NT2/D1 (cell line): ENCODE measurements around the gene TAPBPL.

Source experiments
- DNase-seq: peaks from one replicate; pipeline ENCODE4 v3.0.0-alpha.2; 2011; ENCODE audit warnings: low read depth, low spot score
- H3K27me3 ChIP-seq: 2 replicates; pipeline ENCODE4 v1.6.0; 2011; ENCODE audit warnings: mild to moderate bottlenecking; ENCODE audit not compliant: insufficient read length, insufficient read depth
- H3K36me3 ChIP-seq: 2 replicates; pipeline ENCODE4 v1.6.1; 2011; ENCODE audit warnings: mild to moderate bottlenecking, low read length, mixed read lengths; ENCODE audit not compliant: insufficient read depth, insufficient read length
- H3K4me1 ChIP-seq: 2 replicates; pipeline ENCODE4 v1.5.1; 2011; ENCODE audit not compliant: insufficient read depth, insufficient read length
- H3K4me3 ChIP-seq: 2 replicates; pipeline ENCODE4 v1.5.1; 2011; ENCODE audit warnings: low read depth; ENCODE audit not compliant: insufficient read length
- H3K9ac ChIP-seq: 2 replicates; pipeline ENCODE4 v1.6.0; 2011; ENCODE audit warnings: low read depth; ENCODE audit not compliant: insufficient read length
- H3K9me3 ChIP-seq: 2 replicates; pipeline ENCODE4 v1.5.1; 2011; ENCODE audit warnings: mild to moderate bottlenecking, low read length; ENCODE audit not compliant: insufficient read depth
- SUZ12 ChIP-seq: IDR thresholded peaks from 2 replicates; pipeline ENCODE4 v1.6.1; 2011; ENCODE audit not compliant: insufficient read length, insufficient read depth; ENCODE audit errors: extremely low read depth
- YY1 ChIP-seq: IDR thresholded peaks from 2 replicates; pipeline ENCODE4 v1.6.1; 2011; ENCODE audit not compliant: insufficient read length, insufficient read depth
- ZNF274 ChIP-seq: IDR thresholded peaks from 2 replicates; pipeline ENCODE4 v1.6.1; 2011; ENCODE audit warnings: mild to moderate bottlenecking, low read depth, low read length

The TAPBPL gene

GRCh38 chr12:6450869-6451347 lies 934 bp upstream of the TAPBPL start:
- no peaks in the 10 kb centered on the region for H3K9me3 ChIP-seq
- peaks cover 26% of the 10 kb centered on the region for H3K36me3 ChIP-seq
- H3K4me3 ChIP-seq, result peak overlapping the region; percentile 42
- no peak for TF ChIP-seq YY1
- no peak for TF ChIP-seq SUZ12
- no peak for TF ChIP-seq ZNF274
- no peaks in the 10 kb centered on the region for H3K27me3 ChIP-seq
- H3K4me1 ChIP-seq, result peaks cover 26% of the 10 kb centered on the region
- peak; percentile 84 for DNase-seq
- H3K9ac ChIP-seq, result peak overlapping the region; percentile 86

DNA sequence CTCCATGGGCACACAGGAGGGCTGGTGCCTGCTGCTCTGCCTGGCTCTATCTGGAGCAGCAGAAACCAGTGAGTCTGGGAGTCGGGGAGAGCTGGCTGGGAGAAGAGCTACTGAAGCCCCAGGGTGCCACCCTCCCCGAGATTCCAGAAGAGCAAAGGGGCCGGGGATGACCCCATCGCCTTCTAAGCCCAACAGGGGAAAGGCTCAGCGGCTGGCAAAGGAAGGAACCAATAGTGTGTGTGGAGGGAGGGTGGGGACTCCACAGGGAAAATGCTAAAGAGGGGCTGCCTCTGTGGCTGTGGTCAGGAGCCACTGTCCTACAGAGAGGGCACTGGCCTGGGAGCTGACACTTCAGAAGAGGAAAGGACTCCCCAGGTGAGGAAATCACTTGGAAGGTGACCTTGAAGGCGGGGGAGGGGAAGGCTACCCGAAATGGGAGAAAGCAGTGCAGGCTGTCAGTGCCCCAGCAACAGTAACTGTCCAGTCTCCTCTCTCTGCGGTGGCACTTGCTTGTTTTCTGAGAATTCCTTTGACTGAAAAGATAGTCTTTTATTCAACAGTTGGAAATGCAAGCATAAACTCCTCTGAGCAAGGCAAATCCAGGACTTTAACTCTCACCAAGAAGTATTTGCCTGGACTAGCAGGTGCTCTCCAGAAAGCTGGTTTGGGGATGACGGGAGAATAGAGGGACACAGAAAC lies 552 bp downstream of the TAPBPL start:
- Histone ChIP-seq H3K9me3 (no peaks in the 10 kb centered on the region), H3K36me3 (peaks cover 23% of the 10 kb centered on the region), H3K4me1 (peaks cover 26% of the 10 kb centered on the region), H3K9ac (peak overlapping the region; percentile 86), H3K27me3 (no peaks in the 10 kb centered on the region), H3K4me3 (peak overlapping the region; percentile 42)
- TF ChIP-seq ZNF274, result no peak
- no peak for TF ChIP-seq YY1
- TF ChIP-seq SUZ12, result no peak
- DNase-seq, result no peak

DNA sequence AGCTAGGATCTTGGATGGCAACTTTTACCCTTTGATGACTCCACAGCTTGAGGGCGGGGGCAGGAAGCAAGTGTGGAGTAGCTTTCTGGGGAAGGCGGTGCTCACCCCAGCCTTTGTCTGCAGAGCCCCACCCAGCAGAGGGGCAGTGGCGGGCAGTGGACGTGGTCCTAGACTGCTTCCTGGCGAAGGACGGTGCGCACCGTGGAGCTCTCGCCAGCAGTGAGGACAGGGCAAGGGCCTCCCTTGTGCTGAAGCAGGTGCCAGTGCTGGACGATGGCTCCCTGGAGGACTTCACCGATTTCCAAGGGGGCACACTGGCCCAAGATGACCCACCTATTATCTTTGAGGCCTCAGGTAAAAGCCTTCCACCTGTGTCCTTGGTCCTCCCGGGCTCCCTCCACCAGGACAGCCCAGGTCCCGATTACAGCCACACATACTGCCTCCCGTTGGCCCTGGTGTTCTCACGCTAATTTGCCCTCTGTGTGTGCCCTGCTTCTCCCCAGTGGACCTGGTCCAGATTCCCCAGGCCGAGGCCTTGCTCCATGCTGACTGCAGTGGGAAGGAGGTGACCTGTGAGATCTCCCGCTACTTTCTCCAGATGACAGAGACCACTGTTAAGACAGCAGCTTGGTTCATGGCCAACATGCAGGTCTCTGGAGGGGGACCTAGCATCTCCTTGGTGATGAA lies 1.2 kb downstream of the TAPBPL start:
- H3K4me3 ChIP-seq, result no peak overlapping the region
- TF ChIP-seq ZNF274 (no peak), SUZ12 (no peak), YY1 (no peak)
- no peak for DNase-seq

DNA sequence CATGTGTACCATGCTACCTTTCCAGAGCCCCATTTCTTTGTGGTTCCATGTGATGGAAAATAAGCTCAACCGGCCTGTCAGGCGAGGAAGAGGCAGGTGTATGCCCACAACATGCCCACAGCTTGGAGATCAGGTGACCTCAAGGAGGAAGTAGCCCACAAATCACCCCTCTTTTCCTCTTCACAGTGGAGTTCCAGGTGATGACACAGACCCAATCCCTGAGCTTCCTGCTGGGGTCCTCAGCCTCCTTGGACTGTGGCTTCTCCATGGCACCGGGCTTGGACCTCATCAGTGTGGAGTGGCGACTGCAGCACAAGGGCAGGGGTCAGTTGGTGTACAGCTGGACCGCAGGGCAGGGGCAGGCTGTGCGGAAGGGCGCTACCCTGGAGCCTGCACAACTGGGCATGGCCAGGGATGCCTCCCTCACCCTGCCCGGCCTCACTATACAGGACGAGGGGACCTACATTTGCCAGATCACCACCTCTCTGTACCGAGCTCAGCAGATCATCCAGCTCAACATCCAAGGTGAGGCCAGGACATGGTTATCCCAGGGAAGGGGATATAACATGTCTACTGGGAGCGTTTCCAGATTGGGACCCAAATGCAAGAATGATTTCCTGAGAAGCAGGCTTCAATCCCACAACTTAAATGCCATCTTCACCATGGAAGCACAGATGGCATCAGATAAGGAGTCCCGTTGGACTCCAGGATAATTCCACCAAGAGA lies 5.5 kb downstream of the TAPBPL start:
- TF ChIP-seq YY1, result no peak
- no peak for TF ChIP-seq ZNF274
- no peak for TF ChIP-seq SUZ12
- Histone ChIP-seq H3K9me3 (no peaks in the 10 kb centered on the region), H3K36me3 (peaks cover 63% of the 10 kb centered on the region), H3K4me3 (no peak overlapping the region), H3K27me3 (no peaks in the 10 kb centered on the region), H3K4me1 (peaks cover 10% of the 10 kb centered on the region), H3K9ac (no peak overlapping the region)
- DNase-seq, result no peak

More for the DNA sequence above, 1.2 kb downstream of the TAPBPL start:
- Histone ChIP-seq H3K4me1 (peaks cover 26% of the 10 kb centered on the region), H3K27me3 (no peaks in the 10 kb centered on the region), H3K9ac (peak overlapping the region; percentile 86), H3K9me3 (no peaks in the 10 kb centered on the region), H3K36me3 (peaks cover 25% of the 10 kb centered on the region)

DNA sequence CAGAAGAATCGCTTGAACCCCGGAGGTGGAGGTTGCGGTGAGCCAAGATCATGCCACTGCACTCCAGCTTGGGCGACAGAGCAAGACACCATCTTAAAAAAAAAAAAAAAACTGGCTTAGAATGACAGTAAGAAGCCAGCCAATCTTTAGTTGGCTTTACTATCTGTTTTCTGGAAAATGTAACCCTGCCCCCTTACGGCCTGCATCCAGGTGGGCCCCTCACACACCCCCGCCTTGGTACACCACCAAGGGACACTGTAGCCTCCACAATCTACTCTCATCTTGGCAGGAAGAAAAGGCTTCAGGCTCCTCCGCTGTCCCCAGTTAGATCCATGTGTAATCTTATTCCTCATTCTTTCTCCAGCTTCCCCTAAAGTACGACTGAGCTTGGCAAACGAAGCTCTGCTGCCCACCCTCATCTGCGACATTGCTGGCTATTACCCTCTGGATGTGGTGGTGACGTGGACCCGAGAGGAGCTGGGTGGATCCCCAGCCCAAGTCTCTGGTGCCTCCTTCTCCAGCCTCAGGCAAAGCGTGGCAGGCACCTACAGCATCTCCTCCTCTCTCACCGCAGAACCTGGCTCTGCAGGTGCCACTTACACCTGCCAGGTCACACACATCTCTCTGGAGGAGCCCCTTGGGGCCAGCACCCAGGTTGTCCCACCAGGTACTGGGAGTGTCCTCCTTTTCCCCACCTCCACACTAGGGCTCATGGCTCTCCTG lies 6.6 kb downstream of the TAPBPL start:
- Histone ChIP-seq H3K9ac (no peak overlapping the region), H3K9me3 (no peaks in the 10 kb centered on the region), H3K36me3 (peaks cover 74% of the 10 kb centered on the region), H3K4me3 (no peak overlapping the region), H3K27me3 (no peaks in the 10 kb centered on the region), H3K4me1 (no peaks in the 10 kb centered on the region)
- TF ChIP-seq SUZ12 (no peak), YY1 (no peak), ZNF274 (no peak)
- no peak for DNase-seq

GRCh38 chr12:6459004-6459337 lies 7.1 kb downstream of the TAPBPL start:
- no peak for DNase-seq
- no peak overlapping the region for H3K9ac ChIP-seq
- peaks cover 79% of the 10 kb centered on the region for H3K36me3 ChIP-seq
- H3K4me1 ChIP-seq, result no peaks in the 10 kb centered on the region
- TF ChIP-seq ZNF274, result no peak
- TF ChIP-seq YY1, result no peak
- TF ChIP-seq SUZ12, result no peak
- H3K4me3 ChIP-seq, result no peak overlapping the region
- no peaks in the 10 kb centered on the region for H3K9me3 ChIP-seq
- H3K27me3 ChIP-seq, result no peaks in the 10 kb centered on the region
